ENCODE data around the gene RCVRN. TPM values are rescaled to one million over a fixed set of nuclear protein-coding genes. Genes with fewer than 3 reads are reported as not detected.

RCVRN gene
- total and polyA plus RNA-seq, 2 of the 8 experiments (the other 6 are each of a cell fraction or from before 2014, with no cell fraction given) = not detected

DNA sequence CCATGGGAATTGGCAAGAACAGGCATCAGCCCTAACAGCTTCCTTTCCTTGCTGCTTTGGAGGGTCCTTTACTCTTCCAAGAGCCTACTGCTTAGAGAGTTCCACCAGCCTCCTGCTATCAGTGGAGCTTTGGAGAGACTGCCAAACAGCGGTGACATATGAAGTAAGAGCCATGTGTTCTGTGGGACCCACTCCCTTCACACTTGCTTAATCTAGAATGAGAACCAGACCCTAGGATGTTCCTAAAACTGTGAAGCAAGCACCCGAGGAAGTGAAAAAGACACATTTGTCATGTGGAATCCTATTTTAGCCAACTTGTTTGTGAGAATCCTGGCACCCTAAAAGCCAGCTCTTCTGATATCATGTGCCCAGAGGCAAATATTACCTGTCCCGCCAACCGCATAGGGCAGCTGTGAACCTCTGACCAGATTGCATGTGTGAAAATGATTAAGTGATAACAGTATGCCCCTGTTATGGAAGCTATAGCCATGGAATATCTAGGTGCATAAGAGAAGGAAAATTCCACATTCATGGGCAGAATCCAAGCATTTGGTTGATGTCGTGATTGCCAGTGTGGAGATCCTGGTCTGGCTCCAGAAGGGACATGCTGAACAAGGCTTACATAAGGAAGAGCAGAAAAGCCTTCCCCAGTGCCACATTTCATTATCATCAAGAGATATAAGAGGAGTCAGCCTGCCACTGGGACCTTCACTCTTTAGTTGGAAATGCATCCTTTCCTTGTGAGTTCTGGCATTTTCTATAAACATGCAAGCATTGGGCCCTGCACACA lies 18.7 kb downstream of the RCVRN start:
- Histone ChIP-seq H3K27ac (ENCODE audit: low read depth, low read length) (no peak overlapping the region), H3K4me3 (ENCODE audit: extremely low read depth in 1 of 4, insufficient read depth in 2 of 4, low read depth in 3 of 4, low read length in 4 of 4) (no peak overlapping the region), H3K27me3 (replicated peaks in 1 of 4; ENCODE audit: control insufficient read depth in 3 of 4, extremely low read depth in 1 of 4, insufficient read depth in 3 of 4, low read length in 3 of 4) (no peaks in the 10 kb centered on the region), H2BK120ac (replicated peaks; ENCODE audit: low read depth, low read length) (no peak overlapping the region), H3K4me1 (replicated peaks in 1 of 4; ENCODE audit: control insufficient read depth in 3 of 4, insufficient read depth in 4 of 4, low read length in 3 of 4) (0 out of 7 replicates have a peak, but pooled peaks cover 0 to 3% (median 0%) of the 10 kb centered on the region in 4 experiments), H2AFZ (ENCODE audit: low read length) (no peak overlapping the region), H2AK5ac (ENCODE audit: low read depth, low read length) (no peak overlapping the region), H4K20me1 (replicated peaks in 1 of 2; ENCODE audit: control insufficient read depth in 1 of 2, insufficient read depth in 2 of 2, low read length in 2 of 2) (no peaks in the 10 kb centered on the region), H2BK5ac (ENCODE audit: low read depth, low read length) (no peak overlapping the region), H3K9ac (replicated peaks in 1 of 4; ENCODE audit: extremely low read depth in 1 of 4, low read depth in 3 of 4, low read length in 3 of 4) (no peak overlapping the region), H3K18ac (ENCODE audit: extremely low read depth, low read length) (no peak overlapping the region), H2BK15ac (ENCODE audit: low read length) (no peak overlapping the region), H2BK20ac (ENCODE audit: low read length) (no peak overlapping the region), H3K14ac (ENCODE audit: insufficient read length) (no peak overlapping the region), H3K23me2 (ENCODE audit: low read depth, low read length) (no peaks in the 10 kb centered on the region), H3K9me3 (ENCODE audit: insufficient read depth in 2 of 2, low read depth in 1 of 2, low read length in 1 of 2) (peaks cover 6 to 7% of the 10 kb centered on the region in 2 experiments; a peak in 3 of 4 replicates), H3K4me2 (ENCODE audit: insufficient read depth in 1 of 2, low read depth in 2 of 2, low read length in 2 of 2) (no peak overlapping the region), H3K23ac (ENCODE audit: insufficient read length) (no peak overlapping the region), H3K4ac (replicated peaks; ENCODE audit: insufficient read length, low read depth, low read length) (no peak overlapping the region), H3K36me3 (ENCODE audit: control insufficient read depth in 2 of 4, insufficient read depth in 4 of 4, low read length in 3 of 4) (no peaks in the 10 kb centered on the region), H4K8ac (ENCODE audit: extremely low read depth, insufficient read depth, low read length) (no peak overlapping the region), H4K5ac (ENCODE audit: insufficient read length, low read depth, low read length) (no peak overlapping the region), H3K79me2 (ENCODE audit: control insufficient read depth in 1 of 2, insufficient read depth in 2 of 2, low read length in 2 of 2) (no peaks in the 10 kb centered on the region), H3K56ac (replicated peaks; ENCODE audit: insufficient read length, low read depth, low read length) (no peak overlapping the region), H4K91ac (replicated peaks; ENCODE audit: insufficient read length, low read length) (no peak overlapping the region), H2BK12ac (ENCODE audit: low read depth, low read length) (no peak overlapping the region), H3K79me1 (ENCODE audit: low read depth, low read length) (no peaks in the 10 kb centered on the region)
- DNase-seq (ENCODE audit: low read depth in 1 of 2, low spot score in 2 of 2) (no peak), FAIRE-seq (no peak)
- ChIA-PET CTCF (ENCODE audit: partially characterized antibody) (interaction anchor here (1.4 to 9.7 kb wide), 2 partner anchors 11 to 16 kb away, joined by 3 to 101 read pairs; partner anchors contain the start of gene RCVRN), POLR2A (ENCODE audit: partially characterized antibody) (no interaction called here)
- TF ChIP-seq RXRA (IDR thresholded peaks at IDR 0.05; ENCODE audit: insufficient read depth, low read depth, low read length) = no peak
- TF ChIP-seq FOSL1 (IDR thresholded peaks at IDR 0.05; ENCODE audit: insufficient read depth, low read depth, low read length) = no peak
- no peak for TF ChIP-seq SIN3A (conservative IDR thresholded peaks at IDR 0.05 in 1 of 2, IDR thresholded peaks at IDR 0.05 in 1 of 2; ENCODE audit: low read depth in 1 of 2, low read length in 2 of 2)
- TF ChIP-seq CTBP2 (IDR thresholded peaks at IDR 0.05; ENCODE audit: borderline replicate concordance, insufficient read depth, insufficient read length, low read length) = no peak
- no peak for TF ChIP-seq RBBP5 (IDR thresholded peaks at IDR 0.05; ENCODE audit: borderline replicate concordance, low read depth, low read length)
- no peak for TF ChIP-seq SIX5 (IDR thresholded peaks at IDR 0.05; ENCODE audit: low read depth, low read length)
- no peak for TF ChIP-seq YY1 (IDR thresholded peaks at IDR 0.05; ENCODE audit: low read depth, low read length)
- WGBS, 2 experiments (ENCODE audit: extremely low coverage in 1 of 2, insufficient coverage in 1 of 2, insufficient read length in 1 of 2, insufficient replicate concordance in 2 of 2, low coverage in 1 of 2, low lambda C conversion rate in 2 of 2, missing lambda C conversion rate in 1 of 2) = 92% methylated on average over 5 of the region's 5 CpGs; no CpG with 5 or more reads in 1 of the 2 experiments

Measured in H1 (cell line).